ENCODE measurements around the gene GPX3.

GPX3 gene, protein sequence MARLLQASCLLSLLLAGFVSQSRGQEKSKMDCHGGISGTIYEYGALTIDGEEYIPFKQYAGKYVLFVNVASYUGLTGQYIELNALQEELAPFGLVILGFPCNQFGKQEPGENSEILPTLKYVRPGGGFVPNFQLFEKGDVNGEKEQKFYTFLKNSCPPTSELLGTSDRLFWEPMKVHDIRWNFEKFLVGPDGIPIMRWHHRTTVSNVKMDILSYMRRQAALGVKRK

GRCh38 chr5:151020304-151021110, at the start of gene GPX3:
TSS of gene GPX3 (plus strand) at chr5:151020591. CDS start at chr5:151020655, 64 bp downstream.
- peak; percentile 40 for DNase-seq

DNA sequence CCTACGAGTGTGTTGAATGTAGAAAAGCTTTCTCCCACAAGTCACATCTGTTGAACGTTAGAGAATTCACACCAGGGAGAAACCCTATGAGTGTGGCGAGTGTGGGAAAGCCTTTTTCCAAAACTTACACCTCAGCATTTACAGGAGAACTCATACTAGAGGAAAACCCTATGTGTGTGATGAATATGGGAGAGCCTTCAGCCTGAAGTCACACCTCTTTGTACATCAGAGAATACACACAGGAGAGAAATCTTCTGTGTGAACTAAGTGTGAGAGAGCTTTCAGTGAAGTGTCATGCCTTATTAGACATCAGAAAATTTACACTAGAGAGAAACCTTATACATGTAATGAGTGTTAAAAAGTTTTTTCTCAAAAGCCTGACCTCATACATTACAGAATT, 41.8 kb upstream of the GPX3 start:
- DNase-seq = no peak

DNA sequence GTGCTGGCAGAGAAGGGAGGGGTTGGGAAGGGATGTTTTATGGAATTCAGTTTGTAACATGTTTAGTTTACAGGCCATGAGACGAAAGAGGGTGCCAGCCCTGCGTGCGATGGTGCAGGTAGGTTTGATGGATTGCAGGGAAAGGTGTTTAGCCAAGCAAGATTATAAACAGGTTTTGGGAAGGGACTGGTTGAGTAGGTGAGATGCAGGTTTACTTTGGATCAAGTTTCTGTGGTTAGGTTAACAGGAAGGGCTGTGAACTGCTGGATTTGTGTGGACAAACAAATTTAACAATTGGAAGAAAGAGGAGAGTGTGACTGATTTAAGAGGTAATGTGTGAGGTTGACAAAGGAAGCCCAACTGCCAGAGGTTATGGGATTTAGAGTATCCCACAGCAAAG, 32.6 kb upstream of the GPX3 start:
- DNase-seq = no peak

- no peak for DNase-seq
These were observed 30.7 kb upstream of the GPX3 start for GRCh38 chr5:150989695-150990094.

DNA sequence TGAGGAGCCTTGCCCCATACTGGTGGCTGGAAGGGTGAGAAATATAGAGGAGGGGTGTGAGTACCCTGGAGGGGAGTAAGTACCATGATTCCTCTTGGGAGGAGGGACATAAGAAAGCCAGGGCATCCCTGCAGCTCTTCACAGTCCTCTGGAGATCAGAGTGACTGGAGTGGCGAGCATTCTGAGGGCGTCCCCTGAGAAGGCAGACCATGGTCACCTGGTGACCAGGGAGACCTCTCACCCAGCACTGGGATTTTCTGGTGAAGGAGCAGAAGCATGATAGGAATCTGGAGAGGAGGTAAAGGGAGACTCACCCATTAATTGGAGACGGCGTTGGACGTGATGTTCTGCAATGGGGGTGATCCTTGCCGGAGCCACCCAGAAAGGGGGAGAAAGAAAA, 27.7 kb upstream of the GPX3 start:
- no peak for DNase-seq

- no peak for DNase-seq
These were observed 27.0 kb upstream of the GPX3 start for GRCh38 chr5:150993422-150993821.

DNA sequence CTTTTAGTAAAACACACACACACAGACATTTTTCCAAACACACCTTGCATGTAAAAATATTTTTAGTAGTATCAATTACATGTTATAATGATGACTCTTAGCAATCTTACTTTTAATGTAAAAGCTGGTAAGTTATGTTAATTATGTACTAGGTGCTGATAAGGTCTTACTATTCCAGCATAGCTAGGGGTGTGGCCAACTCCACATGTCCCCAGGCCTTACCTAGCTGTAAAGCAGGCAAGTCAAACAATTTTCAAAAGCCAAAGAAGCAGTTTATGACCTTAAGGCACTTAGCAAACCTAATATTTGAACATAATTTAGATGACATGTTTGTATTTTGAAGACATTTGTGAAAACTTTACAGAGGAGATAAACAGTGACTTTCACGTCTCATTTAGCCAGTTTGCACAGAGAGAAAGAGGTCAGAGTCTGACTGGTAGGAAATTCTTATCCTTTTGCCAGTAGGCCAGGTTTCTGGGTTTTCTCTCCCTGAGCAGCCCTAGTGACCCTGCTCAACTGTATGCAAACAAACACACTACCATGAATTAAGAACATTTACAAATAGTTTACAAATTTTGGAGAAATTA, 26.5 kb upstream of the GPX3 start:
- no peak for DNase-seq

GRCh38 chr5:150999704-151000442, 20.5 kb upstream of the GPX3 start:
- no peak for DNase-seq

DNA sequence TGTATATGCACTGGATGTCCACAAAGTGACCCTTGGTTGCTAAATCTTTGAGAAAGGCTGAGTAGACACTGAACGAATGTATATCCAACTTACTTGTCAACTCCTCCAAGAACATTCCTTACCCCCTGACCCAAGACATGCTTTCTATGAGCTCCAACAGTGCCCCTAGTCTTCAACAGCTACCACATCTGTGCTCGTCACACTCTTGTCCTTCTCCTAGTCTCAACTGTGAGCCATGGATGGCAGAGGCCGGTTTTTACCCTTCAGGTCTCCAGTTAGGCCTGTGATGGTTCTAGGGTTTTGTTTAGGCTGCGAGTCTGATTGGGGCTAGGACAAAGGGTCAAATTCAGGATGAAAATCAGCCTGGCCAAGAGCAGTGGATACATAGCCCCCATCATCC, 19.0 kb upstream of the GPX3 start:
- DNase-seq = no peak

- DNase-seq = no peak
These were observed 18.1 kb upstream of the GPX3 start for GRCh38 chr5:151002250-151002649.

- no peak for DNase-seq
These were observed 17.5 kb upstream of the GPX3 start for GRCh38 chr5:151002681-151003502.

GRCh38 chr5:151003503-151003860, 16.9 kb upstream of the GPX3 start:
- DNase-seq = no peak

DNA sequence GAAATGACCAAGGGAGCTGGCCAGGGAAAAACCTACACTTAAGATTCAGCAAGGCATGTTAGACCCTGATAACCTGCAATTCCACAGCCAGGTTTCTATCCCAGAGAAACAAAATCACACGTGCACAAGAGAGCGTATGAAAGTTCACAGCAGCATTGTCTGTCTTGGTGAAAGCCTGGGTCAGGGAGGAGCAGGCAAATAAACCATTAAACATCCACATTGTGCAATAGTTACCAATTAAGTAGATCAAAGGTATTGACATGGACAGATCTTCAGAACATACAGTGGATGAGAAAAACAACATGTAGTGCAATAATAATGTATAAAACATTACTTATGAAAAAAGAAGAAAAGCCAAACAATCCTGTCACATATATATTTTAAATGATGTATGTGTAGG, 15.9 kb upstream of the GPX3 start:
- no peak for DNase-seq

DNA sequence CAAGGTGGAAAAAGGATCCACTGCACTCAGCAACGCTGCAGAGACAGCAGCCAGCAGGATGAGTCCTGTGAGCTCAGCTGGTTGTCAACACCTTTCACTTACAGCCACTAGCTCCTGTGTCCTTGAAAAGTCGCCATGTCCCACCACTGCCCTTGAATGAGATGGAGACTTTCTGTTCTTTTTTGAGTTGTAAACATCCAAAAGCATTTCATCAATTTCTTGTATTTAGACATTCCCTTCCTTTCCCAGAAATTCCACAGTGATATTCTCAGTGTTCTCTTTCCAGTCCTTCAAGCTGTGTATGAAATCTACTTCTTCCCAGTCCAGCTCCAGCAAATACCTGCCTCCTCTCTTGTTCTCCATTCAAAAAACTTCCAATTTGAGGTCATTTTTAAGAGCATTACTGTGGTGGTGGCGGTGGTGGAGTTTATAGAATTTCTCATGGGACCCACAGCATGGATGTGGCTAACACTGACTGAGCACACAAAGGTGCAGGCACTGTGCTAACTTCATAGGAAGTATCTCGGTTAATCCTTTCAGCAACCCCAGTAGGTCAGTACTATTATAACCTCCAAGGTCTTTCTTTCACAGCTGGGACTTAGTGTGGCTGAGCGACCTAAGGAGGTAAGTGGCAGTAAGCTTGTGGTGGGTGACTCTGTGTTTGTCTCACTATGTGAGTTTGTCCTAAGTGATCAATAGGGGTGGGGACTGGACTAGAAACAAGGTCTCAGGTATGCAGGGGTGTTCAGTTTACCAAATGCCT, 15.0 kb upstream of the GPX3 start:
- no peak for DNase-seq

DNA sequence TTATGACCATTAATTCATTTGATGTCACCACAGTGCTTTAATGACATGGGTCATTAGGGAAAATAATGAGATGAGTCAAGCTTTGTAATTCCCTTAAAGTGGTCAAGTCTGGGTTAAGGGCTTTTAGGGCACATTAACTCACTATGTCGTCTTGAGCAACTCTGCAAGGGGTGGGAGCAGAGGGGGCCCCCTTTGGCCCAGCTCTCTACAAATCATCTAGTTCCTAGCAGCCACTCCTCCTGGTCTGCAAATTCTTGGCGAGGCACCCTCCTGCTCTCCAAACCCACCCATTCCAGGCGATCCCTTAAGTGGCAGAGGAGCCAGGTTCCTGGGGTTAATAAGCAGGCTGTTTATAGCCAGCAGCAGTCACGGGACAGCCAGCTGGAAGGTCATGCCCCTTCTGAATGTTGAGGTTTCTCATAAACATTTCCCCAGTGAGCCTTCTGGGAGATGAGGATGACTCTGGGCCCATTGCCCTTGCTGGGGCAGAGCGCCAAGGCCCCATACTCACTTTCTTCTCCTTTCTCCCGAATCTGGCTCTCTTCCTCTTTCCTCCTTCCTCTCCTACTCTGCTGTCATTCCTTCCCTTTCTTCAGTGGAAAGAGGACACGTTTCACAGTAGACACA, 14.3 kb upstream of the GPX3 start:
- no peak for DNase-seq

DNA sequence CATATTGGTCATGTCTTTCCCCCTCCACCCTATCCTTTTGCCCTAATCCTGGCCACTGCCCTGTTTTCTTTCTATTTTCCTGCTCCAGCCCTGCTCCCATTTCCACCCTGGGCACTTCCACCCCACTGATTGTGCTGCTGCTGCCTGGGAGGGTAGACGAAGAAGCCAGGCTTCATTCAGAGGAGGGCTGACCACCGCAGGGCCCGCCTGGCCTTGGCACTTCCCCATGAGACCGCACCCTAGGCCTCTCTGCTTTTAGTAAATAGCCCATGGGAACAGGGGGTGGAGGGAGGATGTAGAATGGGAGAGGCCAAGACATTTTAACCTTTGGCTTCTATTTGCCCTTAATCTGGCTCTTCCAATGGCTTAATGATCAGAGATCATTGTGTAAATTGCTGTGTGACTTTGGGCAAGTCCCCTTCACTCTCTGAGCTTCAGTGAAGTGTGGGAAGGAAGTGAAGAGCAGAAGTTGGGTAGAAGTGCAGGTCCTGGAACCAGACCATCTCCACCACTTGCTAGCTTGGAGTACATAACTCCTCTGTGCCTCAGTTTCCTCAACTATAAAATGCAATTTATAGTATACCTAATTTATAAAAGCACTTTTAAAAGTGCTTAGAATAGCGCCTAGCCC, 13.6 kb upstream of the GPX3 start:
- DNase-seq = no peak

DNA sequence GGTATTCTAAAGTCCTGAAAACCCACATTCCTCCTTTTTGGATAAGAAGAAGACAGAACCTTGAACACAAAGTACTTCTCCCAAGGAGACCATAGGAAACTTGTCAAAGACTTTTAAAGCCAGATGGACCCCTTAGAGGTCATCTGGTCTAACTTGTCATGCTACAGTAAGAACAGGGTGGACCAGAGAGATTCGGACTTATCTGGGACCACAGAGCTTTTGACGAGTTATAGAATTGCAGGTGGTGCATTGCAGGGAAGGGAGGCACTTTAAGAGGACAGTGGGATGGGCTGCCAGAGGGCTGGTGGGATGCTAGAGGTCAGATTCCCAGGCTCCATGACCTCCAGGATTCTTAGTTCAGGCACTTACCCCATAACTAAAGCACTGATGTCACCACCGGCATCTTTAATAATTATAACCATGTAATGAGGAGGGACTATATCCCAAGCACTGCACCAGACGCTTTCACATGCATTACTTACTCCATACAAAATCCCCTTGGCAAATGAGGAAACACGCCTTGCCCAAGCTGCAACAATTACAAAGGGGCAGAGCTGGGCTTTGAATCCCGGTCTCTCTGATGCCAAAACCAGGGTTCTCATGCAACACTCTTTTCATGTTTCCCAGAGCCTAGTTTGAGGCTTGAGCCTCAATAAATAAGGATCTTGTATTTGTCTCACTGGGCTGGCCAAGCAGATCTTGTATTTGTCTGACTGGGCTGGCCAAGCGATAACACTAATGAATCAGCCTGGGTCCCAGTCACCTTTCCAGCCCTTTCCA, 12.8 kb upstream of the GPX3 start:
- DNase-seq = no peak

DNA sequence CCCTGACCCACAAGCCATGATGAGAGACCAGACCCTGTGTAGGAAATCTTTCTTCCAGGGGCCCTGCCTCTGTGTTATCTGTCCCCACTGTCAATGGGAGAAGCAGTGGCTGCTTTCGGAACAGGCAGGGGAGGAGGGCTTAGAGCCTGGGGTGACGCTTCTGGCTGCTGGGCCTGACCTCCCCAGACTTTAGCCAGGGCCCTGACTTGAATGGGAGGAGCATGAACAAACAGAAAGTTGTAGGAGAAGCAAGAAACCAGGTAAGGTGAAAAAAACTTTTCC, 12.2 kb upstream of the GPX3 start:
- no peak for DNase-seq

- DNase-seq = no peak
These were observed 11.5 kb upstream of the GPX3 start for GRCh38 chr5:151008906-151009305.

- no peak for DNase-seq
These were observed 7.5 kb upstream of the GPX3 start for GRCh38 chr5:151012862-151013261.

Measured in activated CD8-positive, alpha-beta memory T cell treated with anti-CD3 and anti-CD28 coated beads, Interleukin-2, amount 50 U/mL, for 4 hours (primary cell).